GM21619 (cell line): ENCODE results near the gene GPR15LG.
"Not testable (repeated sequence)": the region's sequence is repeated elsewhere in the genome, so short reads cannot be mapped to it uniquely, and the experiment has no call there.

ENCODE experiments used
- ATAC-seq: cut with Tn5 transposase; IDR thresholded peaks from one replicate; pipeline ENCODE4 v1.9.1; 2021; ENCODE audit not compliant: unreplicated experiment

Gene GPR15LG

GRCh38 chr10:84164442-84164841 lies 9.2 kb upstream of the GPR15LG start:
- ATAC-seq, result no peak

- peak; percentile 54 for ATAC-seq
These were observed 6.8 kb upstream of the GPR15LG start for GRCh38 chr10:84166620-84167288.

GRCh38 chr10:84167289-84167653 lies 6.3 kb upstream of the GPR15LG start:
- peak; percentile 1 for ATAC-seq

GRCh38 chr10:84168382-84168781 lies 5.2 kb upstream of the GPR15LG start:
- ATAC-seq, result not testable (repeated sequence)

- ATAC-seq, result not testable (repeated sequence)
These were observed 2.4 kb upstream of the GPR15LG start for GRCh38 chr10:84171237-84171636.

GRCh38 chr10:84171700-84172466 lies 1.7 kb upstream of the GPR15LG start:
- ATAC-seq, result peak; percentile 24

GRCh38 chr10:84172467-84173356 lies 889 bp upstream of the GPR15LG start:
- ATAC-seq, result peak; percentile 50

- no peak for ATAC-seq
These were observed 1.8 kb downstream of the GPR15LG start for GRCh38 chr10:84175436-84175835.

GRCh38 chr10:84176351-84176750 lies 2.8 kb downstream of the GPR15LG start:
- no peak for ATAC-seq

GRCh38 chr10:84176836-84177474 lies 3.4 kb downstream of the GPR15LG start:
- ATAC-seq, result no peak

- ATAC-seq, result peak; percentile 38
These were observed 4.0 kb downstream of the GPR15LG start for GRCh38 chr10:84177541-84178141.

- no peak for ATAC-seq
These were observed 4.6 kb downstream of the GPR15LG start for GRCh38 chr10:84178160-84178609.

- ATAC-seq, result peak; percentile 90
These were observed 5.6 kb downstream of the GPR15LG start for GRCh38 chr10:84179059-84179710.

- ATAC-seq, result not testable (repeated sequence)
These were observed 6.8 kb downstream of the GPR15LG start for GRCh38 chr10:84180386-84180785.

GRCh38 chr10:84181631-84182030 lies 8.0 kb downstream of the GPR15LG start:
- ATAC-seq, result no peak

GRCh38 chr10:84184517-84184916 lies 10.9 kb downstream of the GPR15LG start:
- no peak for ATAC-seq

- ATAC-seq, result no peak
These were observed 12.1 kb downstream of the GPR15LG start for GRCh38 chr10:84185526-84186175.

GRCh38 chr10:84188815-84189214 lies 15.2 kb downstream of the GPR15LG start:
- no peak for ATAC-seq

- ATAC-seq, result no peak
These were observed 17.0 kb downstream of the GPR15LG start for GRCh38 chr10:84190621-84191020.
